Measurements from ENCODE around the gene CGB3.
"Not testable (repeated sequence)": the region's sequence is repeated elsewhere in the genome, so short reads cannot be mapped to it uniquely, and the experiment has no call there.

DNA sequence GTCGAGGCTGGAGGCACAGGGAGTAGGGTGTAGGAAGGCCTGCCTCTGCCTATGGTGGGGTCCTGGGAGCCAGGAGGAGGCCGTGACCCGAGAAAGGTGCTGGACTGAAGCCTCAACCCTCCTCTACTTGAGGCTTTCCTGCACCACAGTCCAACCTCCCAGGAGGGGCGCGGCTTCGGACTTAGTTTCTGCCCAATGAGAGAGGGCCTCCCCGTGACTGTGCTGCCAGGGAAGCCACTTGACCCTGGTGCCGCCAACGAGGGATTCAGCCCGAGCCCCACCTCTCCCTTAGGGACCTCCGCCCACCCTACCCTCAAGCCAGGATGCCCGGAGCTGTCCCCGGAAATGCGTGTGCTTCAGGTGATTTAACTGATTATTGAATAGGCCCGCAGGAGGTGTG, at the start of gene CGB3:
- TF ChIP-seq POLR2A (IDR thresholded peaks at IDR 0.05): not testable (repeated sequence)
- TF ChIP-seq, protein P1, sequence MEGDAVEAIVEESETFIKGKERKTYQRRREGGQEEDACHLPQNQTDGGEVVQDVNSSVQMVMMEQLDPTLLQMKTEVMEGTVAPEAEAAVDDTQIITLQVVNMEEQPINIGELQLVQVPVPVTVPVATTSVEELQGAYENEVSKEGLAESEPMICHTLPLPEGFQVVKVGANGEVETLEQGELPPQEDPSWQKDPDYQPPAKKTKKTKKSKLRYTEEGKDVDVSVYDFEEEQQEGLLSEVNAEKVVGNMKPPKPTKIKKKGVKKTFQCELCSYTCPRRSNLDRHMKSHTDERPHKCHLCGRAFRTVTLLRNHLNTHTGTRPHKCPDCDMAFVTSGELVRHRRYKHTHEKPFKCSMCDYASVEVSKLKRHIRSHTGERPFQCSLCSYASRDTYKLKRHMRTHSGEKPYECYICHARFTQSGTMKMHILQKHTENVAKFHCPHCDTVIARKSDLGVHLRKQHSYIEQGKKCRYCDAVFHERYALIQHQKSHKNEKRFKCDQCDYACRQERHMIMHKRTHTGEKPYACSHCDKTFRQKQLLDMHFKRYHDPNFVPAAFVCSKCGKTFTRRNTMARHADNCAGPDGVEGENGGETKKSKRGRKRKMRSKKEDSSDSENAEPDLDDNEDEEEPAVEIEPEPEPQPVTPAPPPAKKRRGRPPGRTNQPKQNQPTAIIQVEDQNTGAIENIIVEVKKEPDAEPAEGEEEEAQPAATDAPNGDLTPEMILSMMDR (IDR thresholded peaks at IDR 0.05): not testable (repeated sequence)
